IMR-90 (cell line): ENCODE results near the gene ZFP36L1. TPM values are rescaled to one million over a fixed set of nuclear protein-coding genes. Genes with fewer than 3 reads are reported as not detected.

Source experiments
- ATAC-seq: fragments of 200-7000 bp; cut with Tn5 transposase; 2 replicates; pipeline ENCODE4 v1.9.1; 2020; ENCODE audit warnings: low read depth, mild to moderate bottlenecking, moderate library complexity
- BruUV-seq: library from RNA; stranded (reverse); fragments of 400-500 nt; replicated peaks from 2 replicates; lab custom pipeline; 2021; lab: Mats Ljungman, UMichigan
- CTCF ChIA-PET: fragments of 300-600 bp; formaldehyde crosslinking; extraction: SDS; loops from one replicate; lab custom pipeline; 2021; ENCODE audit warnings: antibody characterized with exemption; lab: Yijun Ruan, JAX
- POLR2A ChIA-PET: fragments of 300-600 bp; sonication (Branson Sonifier 250); formaldehyde crosslinking; loops from one replicate; lab custom pipeline; 2022; ENCODE audit warnings: antibody characterized with exemption; ENCODE audit not compliant: unreplicated experiment; lab: Charles Lee
- DNase-seq: peaks from one replicate; pipeline ENCODE4 v3.0.0; 2013
- H2AFZ ChIP-seq: replicated peaks from 2 replicates; pipeline ENCODE3; 2013; ENCODE audit warnings: low read length, mild to moderate bottlenecking; ENCODE audit not compliant: poor library complexity
- H2AK5ac ChIP-seq: 2 replicates; pipeline ENCODE4 v1.6.1; 2013; ENCODE audit warnings: low read depth, low read length, inconsistent platforms
- H2AK9ac ChIP-seq: replicated peaks from 2 replicates; pipeline ENCODE3; 2013; ENCODE audit warnings: mild to moderate bottlenecking, low read depth, low read length, moderate library complexity; ENCODE audit not compliant: poor library complexity
- H2BK120ac ChIP-seq: 2 replicates; pipeline ENCODE4 v1.6.1; 2013; ENCODE audit warnings: low read depth, low read length, inconsistent platforms
- H2BK15ac ChIP-seq: 3 replicates; pipeline ENCODE4 v1.6.1; 2013; ENCODE audit warnings: low read depth, low read length, inconsistent platforms
- H2BK20ac ChIP-seq: 2 replicates; pipeline ENCODE4 v1.6.1; 2013; ENCODE audit warnings: low read depth, mild to moderate bottlenecking, inconsistent platforms, low read length, moderate library complexity
- H2BK5ac ChIP-seq: 2 replicates; pipeline ENCODE4 v1.6.1; 2013; ENCODE audit warnings: mild to moderate bottlenecking, low read depth, low read length, inconsistent platforms; ENCODE audit not compliant: poor library complexity, severe bottlenecking
- H3K14ac ChIP-seq: replicated peaks from 2 replicates; pipeline ENCODE4 v1.6.1; 2013; ENCODE audit warnings: low read depth, low read length, inconsistent platforms
- H3K18ac ChIP-seq: 2 replicates; pipeline ENCODE4 v1.6.1; 2013; ENCODE audit warnings: low read depth, low read length, control low read depth
- H3K23ac ChIP-seq: 2 replicates; pipeline ENCODE4 v1.6.1; 2013; ENCODE audit warnings: low read depth, low read length, inconsistent platforms
- H3K27ac ChIP-seq: 2 replicates; pipeline ENCODE4 v1.5.1; 2013; ENCODE audit warnings: mild to moderate bottlenecking, control low read depth, low read length; ENCODE audit not compliant: insufficient read depth
- H3K27me3 ChIP-seq: 2 replicates; pipeline ENCODE4 v1.6.1; 2013; ENCODE audit warnings: low read length; ENCODE audit not compliant: control insufficient read depth, insufficient read depth
- H3K36me3 ChIP-seq: 2 replicates; pipeline ENCODE4 v1.6.1; 2013; ENCODE audit warnings: low read length, mixed read lengths; ENCODE audit not compliant: control insufficient read depth, insufficient read depth
- H3K4ac ChIP-seq: 2 replicates; pipeline ENCODE4 v1.6.1; 2013; ENCODE audit warnings: low read depth, low read length, inconsistent platforms
- H3K4me1 ChIP-seq: 2 replicates; pipeline ENCODE4 v1.6.1; 2013; ENCODE audit warnings: low read length, mixed read lengths; ENCODE audit not compliant: control insufficient read depth, insufficient read depth
- H3K4me2 ChIP-seq: 2 replicates; pipeline ENCODE4 v1.6.1; 2013; ENCODE audit warnings: low read depth, mild to moderate bottlenecking, control low read depth, low read length, moderate library complexity
- H3K4me3 ChIP-seq: 2 replicates; pipeline ENCODE4 v1.5.1; 2013; ENCODE audit warnings: low read depth, mild to moderate bottlenecking, control low read depth, low read length, moderate library complexity; ENCODE audit not compliant: insufficient read depth
- H3K56ac ChIP-seq: 2 replicates; pipeline ENCODE4 v1.6.1; 2013; ENCODE audit warnings: low read length, inconsistent platforms; ENCODE audit not compliant: insufficient read depth; ENCODE audit errors: extremely low read depth
- H3K79me1 ChIP-seq, 2 experiments: 2 replicates each; pipeline ENCODE4 v1.6.1; 2013; ENCODE audit warnings: low read length in 2 of 2, inconsistent platforms in 1 of 2, low read depth in 1 of 2
- H3K9ac ChIP-seq: 2 replicates; pipeline ENCODE4 v1.6.1; 2013; ENCODE audit warnings: low read depth, low read length, control low read depth
- H3K9me1 ChIP-seq: 2 replicates; pipeline ENCODE4 v1.6.1; 2013; ENCODE audit warnings: low read length, inconsistent platforms; ENCODE audit not compliant: insufficient read depth
- H3K9me3 ChIP-seq: 2 replicates; pipeline ENCODE4 v1.6.1; 2013; ENCODE audit warnings: low read length; ENCODE audit not compliant: control insufficient read depth, insufficient read depth
- H4K20me1 ChIP-seq: 2 replicates; pipeline ENCODE4 v1.6.1; 2013; ENCODE audit warnings: low read length, inconsistent platforms; ENCODE audit not compliant: insufficient read depth
- H4K5ac ChIP-seq: 2 replicates; pipeline ENCODE4 v1.6.1; 2013; ENCODE audit warnings: mild to moderate bottlenecking, low read depth, low read length, control low read depth
- H4K8ac ChIP-seq, 2 experiments: 2 replicates each; pipeline ENCODE4 v1.6.1; 2013; ENCODE audit warnings: low read depth in 2 of 2, low read length in 2 of 2, control low read depth in 1 of 2, inconsistent platforms in 1 of 2
- H4K91ac ChIP-seq: 2 replicates; pipeline ENCODE4 v1.6.1; 2013; ENCODE audit warnings: low read depth, low read length, inconsistent platforms; ENCODE audit not compliant: insufficient read depth
- BHLHE40 ChIP-seq: fragments of 150-350 bp; IDR thresholded peaks from 2 replicates; pipeline ENCODE4 v1.6.1; 2016; ENCODE audit warnings: mild to moderate bottlenecking, low read depth, low read length
- CTCF ChIP-seq: conservative IDR thresholded peaks from 2 replicates; pipeline ENCODE4 v1.5.1; 2012; ENCODE audit warnings: mild to moderate bottlenecking, low read depth, low read length, improper control_type of control experiment
- FOS ChIP-seq: fragments of 150-350 bp; IDR thresholded peaks from 2 replicates; pipeline ENCODE4 v1.6.1; 2016; ENCODE audit warnings: low read depth, low read length
- MAFK ChIP-seq: IDR thresholded peaks from 2 replicates; pipeline ENCODE4 v1.6.1; 2012; ENCODE audit warnings: low read depth, low read length, improper control_type of control experiment
- RFX5 ChIP-seq: IDR thresholded peaks from 2 replicates; pipeline ENCODE4 v1.8.0; 2012; ENCODE audit warnings: low read depth, mild to moderate bottlenecking, low read length, moderate library complexity
- USF2 ChIP-seq: fragments of 150-350 bp; IDR thresholded peaks from 2 replicates; pipeline ENCODE4 v1.6.1; 2017; ENCODE audit warnings: mild to moderate bottlenecking, antibody characterized with exemption, low read length, low read depth
- dilution Hi-C: fragments of 300-500 bp; cut with HindIII; formaldehyde crosslinking; loops from one replicate; pipeline ENCODE4 v1.14.3; 2018; ENCODE audit warnings: low sequenced_read_pairs; ENCODE audit not compliant: unreplicated experiment
- in situ Hi-C: fragments of 300-500 bp; cut with MboI; formaldehyde crosslinking; loops from 3 replicates; pipeline ENCODE4 v1.14.3; 2019; ENCODE audit warnings: low sequenced_read_pairs, inconsistent platforms, mixed read lengths
- intact Hi-C: fragments of 100-400 bp; cut with micrococcal nuclease; formaldehyde crosslinking; loops from 2 replicates; pipeline ENCODE4 v1.10.0; 2022
- polyA plus RNA-seq, 3 experiments: library from polyadenylated mRNA; depleted of rRNA; stranded (reverse); fragments of >200 nt; gene quantifications; 2 replicates each; pipeline ENCODE4 v1.2.3, GENCODE V29; 2012; ENCODE audit warnings: low replicate concordance in 1 of 3
- total RNA-seq: library from RNA; depleted of rRNA; stranded (reverse); fragments of >200 nt; gene quantifications from 2 replicates; pipeline ENCODE4 v1.2.3, GENCODE V29; 2012

The ZFP36L1 gene
- total and polyA plus RNA-seq, 2 of the 4 experiments (the other 2 are of a cell fraction), result 6.5 to 140 TPM

DNA sequence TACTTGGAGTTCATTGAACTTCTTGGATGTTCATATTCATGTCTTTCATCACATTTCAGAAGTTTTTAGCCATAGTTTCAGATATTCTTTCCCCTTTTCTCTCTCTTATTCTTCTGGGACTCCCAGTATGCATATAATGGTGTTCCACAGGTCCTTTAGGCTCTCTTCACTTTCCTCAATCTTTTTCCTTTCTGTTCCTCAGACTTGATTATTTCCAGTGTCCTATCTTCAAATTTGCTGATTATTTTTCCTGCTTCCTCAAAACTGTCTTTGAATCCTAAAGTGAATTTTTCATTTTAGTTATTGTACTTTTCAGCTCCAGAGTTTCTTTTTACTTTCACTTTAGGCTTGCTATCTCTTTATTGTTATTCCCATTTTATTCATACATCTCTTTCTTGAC is 8.8 kb upstream of the ZFP36L1 start:
- H3K4ac ChIP-seq, result no peak overlapping the region
- no peak for TF ChIP-seq FOS
- no peak for TF ChIP-seq MAFK
- no peak for TF ChIP-seq BHLHE40
- TF ChIP-seq USF2, result no peak
- no peak for TF ChIP-seq CTCF
- TF ChIP-seq RFX5, result no peak
- ChIA-PET POLR2A (no interaction called here), CTCF (interaction anchor here (0.7 kb wide), 1 partner anchor 201 kb away, joined by 3 read pairs; no protein-coding TSS in a partner anchor)
- H3K4me3 ChIP-seq, result no peak overlapping the region
- peaks cover 0 to 15% of the 10 kb centered on the region in 2 experiments; a peak in 2 of 4 replicates for H3K79me1 ChIP-seq
- H4K8ac ChIP-seq, result no peak overlapping the region
- BruUV-seq, result no TSS peak
- H3K27ac ChIP-seq, result no peak overlapping the region
- dilution Hi-C loops, result no loop called here
- H3K14ac ChIP-seq, result no peak overlapping the region
- no peaks in the 10 kb centered on the region for H3K36me3 ChIP-seq
- no peak overlapping the region for H4K5ac ChIP-seq
- ATAC-seq, result no peak
- H3K4me2 ChIP-seq, result no peak overlapping the region
- peaks cover 5% of the 10 kb centered on the region for H3K9me1 ChIP-seq
- no peak overlapping the region for H3K18ac ChIP-seq
- H2BK5ac ChIP-seq, result no peak overlapping the region
- no peak overlapping the region for H2AK9ac ChIP-seq
- intact Hi-C loops, result no loop called here
- no peak overlapping the region for H2BK20ac ChIP-seq
- no peak overlapping the region for H3K23ac ChIP-seq
- H4K20me1 ChIP-seq, result no peaks in the 10 kb centered on the region
- H3K56ac ChIP-seq, result no peak overlapping the region
- H2AFZ ChIP-seq, result no peak overlapping the region
- no peak overlapping the region for H3K9ac ChIP-seq
- H2BK15ac ChIP-seq, result no peak overlapping the region
- no peaks in the 10 kb centered on the region for H3K27me3 ChIP-seq
- H3K4me1 ChIP-seq, result peaks cover 17% of the 10 kb centered on the region
- H3K9me3 ChIP-seq, result peaks cover 4% of the 10 kb centered on the region; the same call in 1 of the 2 replicates
- no peak overlapping the region for H4K91ac ChIP-seq
- H2BK120ac ChIP-seq, result no peak overlapping the region
- DNase-seq, result no peak
- in situ Hi-C loops, result no loop called here
- no peak overlapping the region for H2AK5ac ChIP-seq
